K562 (cell line): ENCODE results near the gene NUP214. TPM values are rescaled to one million over a fixed set of nuclear protein-coding genes. Genes with fewer than 3 reads are reported as not detected.

Experiments used
- ATAC-seq: fragments of 200-7000 bp; cut with Tn5 transposase; 3 replicates; pipeline ENCODE4 v1.9.1; 2020; ENCODE audit warnings: moderate library complexity
- BruUV-seq: library from RNA; stranded (reverse); fragments of 400-500 nt; replicated peaks from 2 replicates; lab custom pipeline; 2021; lab: Mats Ljungman, UMichigan
- CTCF ChIA-PET: fragments of 300-600 bp; formaldehyde crosslinking; extraction: SDS; loops from one replicate; lab custom pipeline; 2021; ENCODE audit warnings: low intra/inter-chr PET ratio; lab: Yijun Ruan, JAX
- POLR2A ChIA-PET: fragments of 300-600, 350-650 bp; sonication (Branson Sonifier 250); formaldehyde crosslinking; extraction: SDS; loops from one replicate; lab custom pipeline; 2021; ENCODE audit warnings: antibody characterized with exemption, inconsistent platforms; lab: Yijun Ruan, JAX
- DNase-seq, 4 experiments: peaks; one replicate each; pipeline versions ENCODE4 v3.0.0 to v3.0.0-alpha.2; 2011 to 2018; ENCODE audit warnings: low spot score in 3 of 4, mixed read lengths in 3 of 4; ENCODE audit errors: extremely low read depth in 1 of 4
- FAIRE-seq: peaks from 2 replicates; lab custom pipeline; 2011; peaks lifted over from hg19 to GRCh38; lab: Jason Lieb, UNC
- H2AFZ ChIP-seq: 2 replicates; pipeline ENCODE4 v1.6.0; 2011; ENCODE audit warnings: low read depth, low read length, control low read depth, inconsistent platforms
- H3K27ac ChIP-seq: fragments of 200-600 bp; 3 replicates; pipeline ENCODE4 v1.8.0; 2011; ENCODE audit warnings: low read depth, mild to moderate bottlenecking, control low read depth, inconsistent platforms, low read length, moderate library complexity, mixed read lengths; ENCODE audit errors: extremely low read depth
- H3K27me3 ChIP-seq, 2 experiments: fragments of 300-600 bp in 1 of 2; 2 replicates in 1 of 2; 3 replicates in 1 of 2; pipeline versions ENCODE4 v1.6.0 to v1.8.0; 2011; ENCODE audit warnings: inconsistent platforms in 2 of 2, low read length in 2 of 2, mild to moderate bottlenecking in 1 of 2, mixed read lengths in 1 of 2, moderate library complexity in 1 of 2; ENCODE audit not compliant: control insufficient read depth in 2 of 2, insufficient read depth in 2 of 2
- H3K36me3 ChIP-seq: fragments of 300-600 bp; 3 replicates; pipeline ENCODE4 v1.8.0; 2011; ENCODE audit warnings: mild to moderate bottlenecking, low read length, inconsistent platforms; ENCODE audit not compliant: control insufficient read depth, insufficient read depth
- H3K4me1 ChIP-seq, 2 experiments: fragments of 200-600 bp in 1 of 2; replicated peaks in 1 of 2; 2 replicates in 1 of 2; 3 replicates in 1 of 2; pipeline versions ENCODE4 v1.5.1 to v1.8.0; 2011; ENCODE audit warnings: inconsistent platforms in 2 of 2, low read length in 2 of 2, mild to moderate bottlenecking in 1 of 2, mixed read lengths in 1 of 2, moderate library complexity in 1 of 2; ENCODE audit not compliant: control insufficient read depth in 2 of 2, insufficient read depth in 2 of 2
- H3K4me2 ChIP-seq: 2 replicates; pipeline ENCODE4 v1.6.1; 2011; ENCODE audit warnings: low read length, control low read depth, inconsistent platforms, mixed read lengths; ENCODE audit not compliant: insufficient read depth
- H3K4me3 ChIP-seq: fragments of 200-600 bp; sonication (generic), shearing (Covaris generic); 2 replicates; pipeline ENCODE4 v1.5.1; 2016; ENCODE audit warnings: control low read depth, inconsistent platforms
- H3K79me2 ChIP-seq: fragments of 200-600 bp; 3 replicates; pipeline ENCODE4 v1.8.0; 2011; ENCODE audit warnings: low read length, inconsistent platforms; ENCODE audit not compliant: control insufficient read depth, insufficient read depth
- H3K9ac ChIP-seq, 2 experiments: 2 replicates each; pipeline versions ENCODE4 v1.6.0 to v1.6.1; 2011; ENCODE audit warnings: low read depth in 2 of 2, low read length in 2 of 2, control low read depth in 1 of 2, inconsistent platforms in 1 of 2, mild to moderate bottlenecking in 1 of 2, mixed read lengths in 1 of 2; ENCODE audit not compliant: insufficient read depth in 1 of 2
- H3K9me1 ChIP-seq: one replicate; pipeline ENCODE4 v1.6.0; 2011; ENCODE audit warnings: inconsistent platforms, mild to moderate bottlenecking, low read length, moderate library complexity; ENCODE audit not compliant: control insufficient read depth, insufficient read depth
- H3K9me3 ChIP-seq: replicated peaks from 2 replicates; pipeline ENCODE4 v1.5.1; 2011; ENCODE audit warnings: low read depth, low read length, inconsistent platforms; ENCODE audit not compliant: control insufficient read depth, insufficient read depth
- H4K20me1 ChIP-seq: replicated peaks from 2 replicates; pipeline ENCODE4 v1.6.1; 2011; ENCODE audit warnings: low read length, inconsistent platforms, mixed read lengths; ENCODE audit not compliant: control insufficient read depth, insufficient read depth
- BHLHE40 ChIP-seq: IDR thresholded peaks from 2 replicates; pipeline ENCODE4 v1.6.1; 2011; ENCODE audit warnings: low read length, improper control_type of control experiment
- CREBBP ChIP-seq: IDR thresholded peaks from one replicate; pipeline ENCODE4 v1.6.1; 2012; ENCODE audit warnings: low read depth, mild to moderate bottlenecking, control low read depth, inconsistent platforms, low read length
- GTF2F1 ChIP-seq: IDR thresholded peaks from 2 replicates; pipeline ENCODE4 v1.6.1; 2011; ENCODE audit warnings: low read depth, low read length, improper control_type of control experiment
- HCFC1 ChIP-seq: IDR thresholded peaks from 2 replicates; pipeline ENCODE4 v1.6.1; 2012; ENCODE audit warnings: low read depth, low read length, improper control_type of control experiment
- HMGXB4 ChIP-seq: sonication (generic); formaldehyde crosslinking; IDR thresholded peaks from 2 replicates; pipeline ENCODE4 v1.8.1; 2023; ENCODE audit warnings: mild to moderate bottlenecking, missing genetic modification reagents
- MAFK ChIP-seq: IDR thresholded peaks from 2 replicates; pipeline ENCODE4 v1.6.1; 2011; ENCODE audit warnings: low read length, improper control_type of control experiment
- MTF1 ChIP-seq: fragments of 250-450 bp; sonication (Bioruptor Pico); IDR thresholded peaks from 2 replicates; pipeline ENCODE4 v1.9.0; 2021; ENCODE audit warnings: moderate library complexity, mild to moderate bottlenecking, inconsistent platforms, borderline replicate concordance
- MYC ChIP-seq, 2 experiments: fragments of 250-450 bp in 1 of 2; sonication (Bioruptor Pico) in 1 of 2; IDR thresholded peaks; 2 replicates each; pipeline versions ENCODE4 v1.5.1 to v1.6.1; 2012 to 2021; ENCODE audit warnings: low read depth in 2 of 2, borderline replicate concordance in 1 of 2, improper control_type of control experiment in 1 of 2, low read length in 1 of 2, mild to moderate bottlenecking in 1 of 2, moderate library complexity in 1 of 2
- PKNOX1 ChIP-seq: fragments of 450-650 bp; IDR thresholded peaks from 2 replicates; pipeline ENCODE4 v1.6.1; 2016
- WGBS: fragments of 100-300 bp; shearing (Covaris generic); methylation state at CpG from one replicate; pipeline ENCODE4 v1.1.6; 2016; ENCODE audit warnings: low coverage, mixed read lengths; ENCODE audit not compliant: insufficient coverage; ENCODE audit errors: missing lambda C conversion rate; 5-methylcytosine and 5-hydroxymethylcytosine counted together
- in situ Hi-C: fragments of 300-500 bp; cut with MboI; formaldehyde crosslinking; loops from 4 replicates; pipeline ENCODE4 v1.15.0; 2018; ENCODE audit warnings: inconsistent platforms, mixed read lengths
- intact Hi-C: fragments of 100-400 bp; cut with micrococcal nuclease; formaldehyde crosslinking; loops from 2 replicates; pipeline ENCODE4 v1.14.2; 2022
- polyA plus RNA-seq, 8 experiments: library from polyadenylated mRNA; depleted of rRNA in 4 of 8; stranded (reverse) in 5 of 8; unstranded in 3 of 8; fragments of >200 nt; fragmentation: Nextera tagmentation in 2 of 8; fragmentation: Illumina TruSeq in 1 of 8; extraction: Ambion mirVana in 2 of 8; extraction: Trizol in 1 of 8; gene quantifications; 2 replicates each; pipeline versions ENCODE4 v1.2.1 to v1.2.3, GENCODE V29; 2011 to 2014; ENCODE audit warnings: inconsistent platforms in 1 of 8, missing spikeins in 1 of 8
- total RNA-seq, 7 experiments: library from RNA; depleted of rRNA in 6 of 7; stranded (reverse); fragments of >200 nt in 6 of 7; fragmentation: Illumina TruSeq in 2 of 7; extraction: Trizol in 2 of 7; gene quantifications; 2 replicates each; pipeline versions ENCODE4 v1.2.1 to v1.2.3, GENCODE V29; 2011 to 2021; ENCODE audit warnings: low replicate concordance in 1 of 7
- TF ChIP-seq, protein P1 (sequence below), 2 experiments: fragments of 150-350 bp in 1 of 2; IDR thresholded peaks; 2 replicates each; pipeline ENCODE4 v1.6.1; 2012 to 2016; ENCODE audit warnings: low read depth in 2 of 2, low read length in 2 of 2, mild to moderate bottlenecking in 1 of 2, moderate library complexity in 1 of 2

The NUP214 gene
- total and polyA plus RNA-seq, 9 of the 15 experiments (the other 6 are each of a cell fraction or from before 2014, with no cell fraction given): 56.9 to 332 (median 97.1) TPM

DNA sequence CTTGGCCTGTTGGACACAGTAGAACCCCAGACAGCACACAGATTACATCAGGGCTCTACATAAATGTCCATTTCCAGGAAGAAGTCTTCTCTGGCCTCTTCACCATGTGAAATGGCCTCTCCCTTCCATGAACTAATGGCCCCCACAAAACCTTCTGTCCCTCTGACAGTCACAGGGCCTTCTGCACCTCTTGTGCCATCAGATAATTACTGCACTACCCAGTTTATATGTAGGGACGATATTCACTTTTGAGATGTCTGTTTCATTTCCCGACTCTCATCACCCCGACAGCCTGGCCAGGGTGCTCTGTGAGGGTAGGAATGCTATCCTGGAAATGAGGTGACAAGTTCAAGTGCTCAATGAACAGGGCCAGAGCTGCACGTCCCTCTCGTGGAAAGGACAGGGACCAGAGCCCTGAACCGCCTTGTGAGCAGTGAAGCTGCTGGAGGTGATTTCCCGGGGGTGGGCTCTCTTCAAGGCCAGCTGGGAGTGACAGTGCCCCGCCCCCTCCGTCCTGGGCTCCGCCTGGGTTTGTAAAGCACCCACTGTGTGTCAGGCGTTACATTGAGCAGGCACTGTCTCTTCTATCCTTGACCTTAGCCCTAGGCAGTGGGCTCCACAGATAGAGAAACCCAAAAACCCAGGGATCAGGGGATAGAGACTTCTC, 153.9 kb downstream of the NUP214 start:
- H3K9me1 ChIP-seq: peaks cover 8% of the 10 kb centered on the region
- no peaks in the 10 kb centered on the region for H3K9me3 ChIP-seq
- POLR2A ChIA-PET: interaction anchor here (0.6 to 2.7 kb wide), 11 partner anchors 9 to 218 kb away, joined by 3 to 12 read pairs (median 4); partner anchors contain the start of gene PLPP7
- H3K79me2 ChIP-seq: peaks cover 29% of the 10 kb centered on the region
- TF ChIP-seq HMGXB4 (CRISPR knock-in tag) (peak; percentile 43; the same call in 1 of the 2 replicates), HCFC1 (peak; percentile 14; the same call in 1 of the 2 replicates), PKNOX1 (no peak), MTF1 (no peak), MAFK (peak; percentile 1; the same call in 1 of the 2 replicates), BHLHE40 (peak; percentile 3; the same call in 1 of the 2 replicates), MYC (IDR thresholded peaks at IDR 0.05; ENCODE audit: low read depth, low read length) (no peak; the same call in 1 of the 2 replicates), MYC (CRISPR knock-in tag; IDR thresholded peaks at IDR 0.05; ENCODE audit: borderline replicate concordance, low read depth) (no peak), GTF2F1 (peak; percentile 63; the same call in 1 of the 2 replicates), CREBBP (no peak)
- TF ChIP-seq, protein P1, sequence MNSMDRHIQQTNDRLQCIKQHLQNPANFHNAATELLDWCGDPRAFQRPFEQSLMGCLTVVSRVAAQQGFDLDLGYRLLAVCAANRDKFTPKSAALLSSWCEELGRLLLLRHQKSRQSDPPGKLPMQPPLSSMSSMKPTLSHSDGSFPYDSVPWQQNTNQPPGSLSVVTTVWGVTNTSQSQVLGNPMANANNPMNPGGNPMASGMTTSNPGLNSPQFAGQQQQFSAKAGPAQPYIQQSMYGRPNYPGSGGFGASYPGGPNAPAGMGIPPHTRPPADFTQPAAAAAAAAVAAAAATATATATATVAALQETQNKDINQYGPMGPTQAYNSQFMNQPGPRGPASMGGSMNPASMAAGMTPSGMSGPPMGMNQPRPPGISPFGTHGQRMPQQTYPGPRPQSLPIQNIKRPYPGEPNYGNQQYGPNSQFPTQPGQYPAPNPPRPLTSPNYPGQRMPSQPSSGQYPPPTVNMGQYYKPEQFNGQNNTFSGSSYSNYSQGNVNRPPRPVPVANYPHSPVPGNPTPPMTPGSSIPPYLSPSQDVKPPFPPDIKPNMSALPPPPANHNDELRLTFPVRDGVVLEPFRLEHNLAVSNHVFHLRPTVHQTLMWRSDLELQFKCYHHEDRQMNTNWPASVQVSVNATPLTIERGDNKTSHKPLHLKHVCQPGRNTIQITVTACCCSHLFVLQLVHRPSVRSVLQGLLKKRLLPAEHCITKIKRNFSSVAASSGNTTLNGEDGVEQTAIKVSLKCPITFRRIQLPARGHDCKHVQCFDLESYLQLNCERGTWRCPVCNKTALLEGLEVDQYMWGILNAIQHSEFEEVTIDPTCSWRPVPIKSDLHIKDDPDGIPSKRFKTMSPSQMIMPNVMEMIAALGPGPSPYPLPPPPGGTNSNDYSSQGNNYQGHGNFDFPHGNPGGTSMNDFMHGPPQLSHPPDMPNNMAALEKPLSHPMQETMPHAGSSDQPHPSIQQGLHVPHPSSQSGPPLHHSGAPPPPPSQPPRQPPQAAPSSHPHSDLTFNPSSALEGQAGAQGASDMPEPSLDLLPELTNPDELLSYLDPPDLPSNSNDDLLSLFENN (IDR thresholded peaks at IDR 0.05; ENCODE audit: low read depth in 2 of 2, low read length in 2 of 2): 0 out of 4 replicates have a peak, but pooled peaks of 1 of the 2 experiments have one; percentile 17
- TF ChIP-seq, all 486 proteins: peak for 6
- 63% methylated on average over 11 of the region's 11 CpGs for WGBS
- intact Hi-C loops (loop anchor here (5.0 kb wide), 1 partner anchor 167 kb away; no protein-coding TSS in a partner anchor), in situ Hi-C loops (no loop called here)
- peak overlapping the region; percentile 36; the same call in 2 of the 3 replicates for H3K27ac ChIP-seq
- H3K4me3 ChIP-seq: no peak overlapping the region
- H3K4me1 ChIP-seq: peaks cover 17 to 67% of the 10 kb centered on the region in 2 experiments
- H4K20me1 ChIP-seq: no peaks in the 10 kb centered on the region
- peak; percentile 64 to 68 (median 66) for DNase-seq
- peak overlapping the region; percentile 4 to 93; a peak in 2 of 4 replicates for H3K9ac ChIP-seq
- CTCF ChIA-PET: no interaction called here
- FAIRE-seq: peak; percentile 78
- peaks cover 3 to 13% of the 10 kb centered on the region in 2 experiments; a peak in 3 of 5 replicates for H3K27me3 ChIP-seq
- ATAC-seq: no peak; the same call in 2 of the 3 replicates
- peaks cover 3% of the 10 kb centered on the region; the same call in 1 of the 3 replicates for H3K36me3 ChIP-seq
- peak overlapping the region; percentile 92 for H2AFZ ChIP-seq
- H3K4me2 ChIP-seq: peak overlapping the region; percentile 47
- BruUV-seq: no TSS peak
